Right atrium auricular region (tissue), 2 donors: ENCODE data around the gene PEX19. TPM values are rescaled to one million over a fixed set of nuclear protein-coding genes. Genes with fewer than 3 reads are reported as not detected.

Experiments used
- DNase-seq: peaks from one replicate; pipeline ENCODE4 v3.0.0-alpha.2; 2019; ENCODE audit warnings: low spot score
- H3K27ac ChIP-seq, 2 donors: fragments of 200-600 bp; sonication (generic); 1 replicate in 1 of 2; 2 replicates in 1 of 2; pipeline ENCODE4 v1.5.1; 2016 to 2019
- H3K27me3 ChIP-seq, 2 donors: fragments of 200-600 bp; sonication (generic); one replicate each; pipeline versions ENCODE4 v1.5.1 to v1.6.0; 2017 to 2019
- H3K36me3 ChIP-seq: fragments of 200-600 bp; sonication (generic); one replicate; pipeline ENCODE4 v1.5.1; 2016
- H3K4me1 ChIP-seq, 2 donors: fragments of 200-600 bp; sonication (generic); one replicate each; pipeline versions ENCODE4 v1.5.1 to v1.6.0; 2017 to 2019
- H3K4me3 ChIP-seq, 2 donors: fragments of 200-600 bp; sonication (generic); 1 replicate in 1 of 2; 2 replicates in 1 of 2; pipeline ENCODE4 v1.5.1; 2017 to 2019; ENCODE audit warnings: mild to moderate bottlenecking in 1 of 2, moderate library complexity in 1 of 2
- H3K9me3 ChIP-seq, 2 donors: fragments of 200-600 bp; sonication (generic); one replicate each; pipeline ENCODE4 v1.5.1; 2019
- CTCF ChIP-seq, 2 donors: fragments of 200-600 bp; sonication (generic); IDR thresholded peaks; one replicate each; pipeline ENCODE4 v1.5.1; 2019; ENCODE audit warnings: antibody characterized with exemption in 2 of 2
- total RNA-seq, 2 donors: library from RNA; depleted of rRNA; stranded (reverse); fragments of >200 nt; gene quantifications; one replicate each; pipeline ENCODE4 v1.1.0, GENCODE V29; 2016

PEX19 gene
- total RNA-seq, 2 donors from 2014 or later = 54.5 to 72.4 TPM

DNA sequence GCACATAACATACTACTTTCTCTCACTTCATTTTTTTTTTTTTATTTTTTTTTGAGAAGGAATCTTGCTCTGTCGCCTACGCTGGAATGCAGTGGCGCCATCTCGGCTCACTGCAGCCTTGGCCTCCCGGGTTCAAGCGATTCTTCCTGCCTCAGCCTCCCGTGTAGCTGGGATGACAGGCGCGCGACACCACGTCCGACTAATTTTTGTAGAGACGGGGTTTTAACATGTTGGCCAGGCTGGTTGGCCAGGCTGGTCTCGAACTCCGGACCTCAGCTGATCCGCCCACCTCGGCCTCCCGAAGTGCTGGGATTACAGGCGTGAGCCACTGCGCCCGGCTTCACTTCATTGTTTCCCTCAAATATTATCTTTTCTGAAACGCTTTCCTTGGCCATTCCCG, 573 bp upstream of the PEX19 start:
- Histone ChIP-seq H3K4me3 (peak overlapping the region in 1 of 2 donors; percentile 83), H3K27ac (no peak overlapping the region), H3K27me3 (no peaks in the 10 kb centered on the region), H3K36me3 (peaks cover 42% of the 10 kb centered on the region), H3K9me3 (no peaks in the 10 kb centered on the region), H3K4me1 (peaks cover 0 to 20% of the 10 kb centered on the region in 2 donors)
- TF ChIP-seq CTCF (IDR thresholded peaks at IDR 0.05) = no peak
- no peak for DNase-seq

DNA sequence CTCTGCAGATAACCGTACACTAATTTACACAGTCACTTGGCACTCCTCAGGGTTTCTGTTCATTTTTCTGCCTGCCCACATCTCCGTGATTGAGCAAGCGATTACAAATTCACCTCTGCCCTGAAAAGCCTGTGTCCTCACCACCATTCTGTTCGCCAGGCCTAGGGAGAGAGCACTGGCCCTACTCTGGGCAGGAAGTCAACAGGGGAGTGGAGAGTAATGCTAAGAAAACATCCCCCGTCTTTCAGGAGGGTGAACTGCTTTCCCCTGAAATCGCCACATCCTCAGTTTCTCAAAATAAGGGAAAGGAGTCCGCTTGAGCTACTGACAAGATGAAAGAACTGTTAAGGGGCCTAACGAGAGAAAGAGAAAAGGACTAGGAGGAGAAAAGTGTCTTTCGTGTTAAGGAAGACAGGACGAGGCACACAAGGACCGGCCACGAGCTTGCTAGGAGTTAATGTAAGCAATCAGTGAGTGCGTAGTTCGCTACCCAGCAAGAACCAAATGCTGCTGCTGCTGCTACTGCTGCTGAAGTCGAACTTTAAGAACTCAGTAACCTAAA, 632 bp downstream of the PEX19 start:
- no peak for TF ChIP-seq CTCF (IDR thresholded peaks at IDR 0.05)
- Histone ChIP-seq H3K27me3 (no peaks in the 10 kb centered on the region), H3K4me1 (peaks cover 0 to 20% of the 10 kb centered on the region in 2 donors), H3K4me3 (peak overlapping the region; percentile 83 to 100), H3K36me3 (peaks cover 42% of the 10 kb centered on the region), H3K9me3 (no peaks in the 10 kb centered on the region), H3K27ac (peak overlapping the region; percentile 86)
- no peak for DNase-seq

DNA sequence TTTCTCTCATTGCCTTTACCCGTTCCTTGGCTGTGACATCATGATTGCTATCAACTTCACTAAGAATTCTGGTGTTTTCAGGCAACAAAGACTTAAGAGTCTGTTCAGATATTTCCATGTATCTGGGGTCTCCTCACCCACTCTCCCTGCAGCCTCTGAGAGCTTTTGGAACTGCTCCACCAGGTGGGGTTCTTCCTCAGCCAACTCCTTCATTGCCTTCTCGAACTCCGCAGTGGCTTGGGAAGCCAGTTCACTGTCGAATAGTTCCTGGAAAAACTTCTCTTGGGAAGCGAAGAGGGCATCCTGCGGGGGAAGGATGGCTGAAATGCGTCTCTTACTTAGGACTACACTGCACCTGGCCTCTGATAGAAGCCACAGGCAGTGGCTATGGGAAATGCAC, 2.1 kb downstream of the PEX19 start:
- Histone ChIP-seq H3K36me3 (peaks cover 50% of the 10 kb centered on the region), H3K27me3 (no peaks in the 10 kb centered on the region), H3K27ac (no peak overlapping the region), H3K4me3 (no peak overlapping the region), H3K4me1 (peaks cover 0 to 20% of the 10 kb centered on the region in 2 donors), H3K9me3 (no peaks in the 10 kb centered on the region)
- no peak for TF ChIP-seq CTCF (IDR thresholded peaks at IDR 0.05)
- no peak for DNase-seq

DNA sequence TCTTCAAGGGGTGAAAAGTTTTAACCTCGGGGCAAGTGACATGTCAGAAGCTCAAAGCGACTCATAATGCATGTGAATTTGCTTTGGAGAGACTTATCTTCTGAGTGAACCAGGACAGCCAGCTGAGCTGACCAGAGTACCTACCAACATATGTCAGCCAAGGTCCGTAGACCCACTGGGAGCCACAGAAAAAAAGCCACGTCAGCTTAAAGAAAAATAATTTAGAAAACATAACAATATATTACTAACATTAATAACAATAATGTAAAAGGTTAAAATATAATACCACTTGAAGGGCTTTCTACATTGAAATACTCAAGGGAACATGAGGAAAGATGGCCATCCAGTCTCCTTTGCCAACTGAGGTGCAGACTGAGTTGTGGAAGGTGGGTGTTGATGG, 6.9 kb downstream of the PEX19 start:
- no peak overlapping the region for H3K27ac ChIP-seq
- H3K27me3 ChIP-seq = no peaks in the 10 kb centered on the region
- no peaks in the 10 kb centered on the region for H3K9me3 ChIP-seq
- TF ChIP-seq CTCF (IDR thresholded peaks at IDR 0.05) = no peak
- no peak overlapping the region for H3K4me3 ChIP-seq
- H3K4me1 ChIP-seq = peaks cover 0 to 2% of the 10 kb centered on the region in 2 donors
- H3K36me3 ChIP-seq = peaks cover 57% of the 10 kb centered on the region
- no peak for DNase-seq

- no peaks in the 10 kb centered on the region for H3K27me3 ChIP-seq
- no peaks in the 10 kb centered on the region for H3K9me3 ChIP-seq
- H3K4me3 ChIP-seq = no peak overlapping the region
- H3K4me1 ChIP-seq = peaks cover 0 to 2% of the 10 kb centered on the region in 2 donors
- DNase-seq = no peak
- H3K36me3 ChIP-seq = peaks cover 52% of the 10 kb centered on the region
- no peak overlapping the region for H3K27ac ChIP-seq
- TF ChIP-seq CTCF (IDR thresholded peaks at IDR 0.05) = no peak
Measured at GRCh38 chr1:160277330-160277729, 7.6 kb downstream of the PEX19 start.

- Histone ChIP-seq H3K27ac (no peak overlapping the region), H3K4me3 (no peak overlapping the region), H3K36me3 (no peaks in the 10 kb centered on the region), H3K9me3 (no peaks in the 10 kb centered on the region), H3K4me1 (no peaks in the 10 kb centered on the region), H3K27me3 (no peaks in the 10 kb centered on the region)
- TF ChIP-seq CTCF (IDR thresholded peaks at IDR 0.05) = no peak
- no peak for DNase-seq
Measured at GRCh38 chr1:160271025-160271424, 13.9 kb downstream of the PEX19 start.
